NB4 (cell line): ENCODE results near the gene VASH1.

Experiments used
- POLR2A ChIP-seq: IDR thresholded peaks from 2 replicates; pipeline ENCODE4 v1.6.1; 2011; ENCODE audit warnings: mild to moderate bottlenecking; ENCODE audit not compliant: insufficient read length; ENCODE audit errors: extremely low read depth
- TF ChIP-seq, protein P1 (sequence below): IDR thresholded peaks from one replicate; pipeline ENCODE4 v1.5.1; 2012; ENCODE audit warnings: low read depth, low read length
- TF ChIP-seq, protein P2 (sequence below): IDR thresholded peaks from 2 replicates; pipeline ENCODE4 v1.6.1; 2011; ENCODE audit warnings: low read depth, low read length

DNA sequence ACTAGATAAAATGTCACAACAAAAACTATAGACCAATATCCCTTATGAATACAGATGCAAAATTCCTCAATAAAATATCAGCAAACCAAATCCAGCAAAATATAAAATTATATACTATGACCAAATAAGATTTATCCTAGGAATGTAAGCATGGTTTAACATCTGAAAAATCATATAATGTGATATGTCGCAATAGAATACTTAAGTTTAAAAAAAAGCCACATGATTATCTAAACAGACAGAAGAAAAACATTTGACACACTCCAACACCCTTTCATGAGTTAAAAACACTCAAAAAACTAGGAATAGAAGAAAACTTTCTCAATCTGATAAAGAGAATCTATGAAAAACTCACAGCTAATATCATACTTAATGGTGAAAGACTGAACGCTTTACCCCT, 31.2 kb downstream of the VASH1 start:
- TF ChIP-seq, protein P1, sequence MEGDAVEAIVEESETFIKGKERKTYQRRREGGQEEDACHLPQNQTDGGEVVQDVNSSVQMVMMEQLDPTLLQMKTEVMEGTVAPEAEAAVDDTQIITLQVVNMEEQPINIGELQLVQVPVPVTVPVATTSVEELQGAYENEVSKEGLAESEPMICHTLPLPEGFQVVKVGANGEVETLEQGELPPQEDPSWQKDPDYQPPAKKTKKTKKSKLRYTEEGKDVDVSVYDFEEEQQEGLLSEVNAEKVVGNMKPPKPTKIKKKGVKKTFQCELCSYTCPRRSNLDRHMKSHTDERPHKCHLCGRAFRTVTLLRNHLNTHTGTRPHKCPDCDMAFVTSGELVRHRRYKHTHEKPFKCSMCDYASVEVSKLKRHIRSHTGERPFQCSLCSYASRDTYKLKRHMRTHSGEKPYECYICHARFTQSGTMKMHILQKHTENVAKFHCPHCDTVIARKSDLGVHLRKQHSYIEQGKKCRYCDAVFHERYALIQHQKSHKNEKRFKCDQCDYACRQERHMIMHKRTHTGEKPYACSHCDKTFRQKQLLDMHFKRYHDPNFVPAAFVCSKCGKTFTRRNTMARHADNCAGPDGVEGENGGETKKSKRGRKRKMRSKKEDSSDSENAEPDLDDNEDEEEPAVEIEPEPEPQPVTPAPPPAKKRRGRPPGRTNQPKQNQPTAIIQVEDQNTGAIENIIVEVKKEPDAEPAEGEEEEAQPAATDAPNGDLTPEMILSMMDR: no peak
- TF ChIP-seq POLR2A: no peak
- TF ChIP-seq, protein P2, sequence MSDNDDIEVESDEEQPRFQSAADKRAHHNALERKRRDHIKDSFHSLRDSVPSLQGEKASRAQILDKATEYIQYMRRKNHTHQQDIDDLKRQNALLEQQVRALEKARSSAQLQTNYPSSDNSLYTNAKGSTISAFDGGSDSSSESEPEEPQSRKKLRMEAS: no peak
